ENCODE data around the gene UBR4.
"Not testable (repeated sequence)": the region's sequence is repeated elsewhere in the genome, so short reads cannot be mapped to it uniquely, and the experiment has no call there.

- not testable (repeated sequence) for TF ChIP-seq CTCF (IDR thresholded peaks at IDR 0.05; ENCODE audit: low read depth, low read length); POLR2A (IDR thresholded peaks at IDR 0.05; ENCODE audit: extremely low read depth, insufficient read length); MYC (IDR thresholded peaks at IDR 0.05; ENCODE audit: low read depth, low read length)
These were observed 46.2 kb upstream of the UBR4 start for GRCh38 chr1:19256301-19256700.
